HG02885 (cell line): ENCODE data around the gene PIEZO1.

Source experiments
- ATAC-seq: cut with Tn5 transposase; IDR thresholded peaks from one replicate; pipeline ENCODE4 v1.9.1; 2021; ENCODE audit warnings: mild to moderate bottlenecking; ENCODE audit not compliant: unreplicated experiment, poor library complexity

PIEZO1 gene

DNA sequence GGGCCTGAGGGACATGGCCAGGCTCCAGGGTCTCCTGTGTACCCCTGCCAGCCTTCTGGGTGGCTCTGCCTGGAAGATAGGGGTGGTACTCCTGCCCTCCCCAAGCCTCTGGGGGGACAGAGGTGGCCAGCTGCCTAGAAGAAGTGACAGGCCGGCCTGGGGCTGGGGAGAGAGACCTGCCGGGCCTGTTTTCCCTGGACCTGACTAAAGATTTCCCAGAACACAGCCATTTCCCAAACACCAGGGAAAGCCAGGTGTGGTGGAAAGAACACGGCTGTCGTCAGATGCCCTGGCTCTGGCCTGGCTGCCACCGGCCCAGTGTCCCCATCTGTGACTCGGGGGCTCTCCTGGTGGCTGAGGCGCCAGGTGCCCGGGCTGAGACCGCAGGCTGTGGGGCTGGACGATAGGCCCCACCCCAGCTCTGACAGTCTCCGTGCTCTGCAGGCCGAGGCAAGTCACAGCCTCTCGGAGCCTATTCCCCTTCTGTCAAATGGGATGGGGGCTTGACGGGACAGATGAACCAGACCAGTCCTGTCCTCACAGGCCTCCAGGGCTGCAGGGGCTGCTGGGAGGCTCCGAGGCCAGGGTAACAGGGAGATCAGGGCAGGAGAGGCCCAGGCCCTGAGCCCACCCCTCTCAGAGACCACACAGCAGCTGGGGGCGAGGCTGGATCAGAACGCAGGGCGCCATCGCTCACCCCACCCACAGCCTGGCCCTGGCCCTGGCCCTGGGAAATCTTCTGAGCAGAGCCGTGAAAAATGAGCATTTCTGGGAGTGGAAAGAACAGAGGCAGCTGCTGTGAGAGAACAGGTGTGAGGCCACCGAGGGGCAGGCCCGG is 45.7 kb downstream of the PIEZO1 start:
- no peak for ATAC-seq

GRCh38 chr16:88738151-88739084 is 46.6 kb downstream of the PIEZO1 start:
- ATAC-seq: no peak

GRCh38 chr16:88737298-88738150 is 47.5 kb downstream of the PIEZO1 start:
- ATAC-seq: no peak

- no peak for ATAC-seq
These were observed 48.5 kb downstream of the PIEZO1 start for GRCh38 chr16:88736496-88736895.

DNA sequence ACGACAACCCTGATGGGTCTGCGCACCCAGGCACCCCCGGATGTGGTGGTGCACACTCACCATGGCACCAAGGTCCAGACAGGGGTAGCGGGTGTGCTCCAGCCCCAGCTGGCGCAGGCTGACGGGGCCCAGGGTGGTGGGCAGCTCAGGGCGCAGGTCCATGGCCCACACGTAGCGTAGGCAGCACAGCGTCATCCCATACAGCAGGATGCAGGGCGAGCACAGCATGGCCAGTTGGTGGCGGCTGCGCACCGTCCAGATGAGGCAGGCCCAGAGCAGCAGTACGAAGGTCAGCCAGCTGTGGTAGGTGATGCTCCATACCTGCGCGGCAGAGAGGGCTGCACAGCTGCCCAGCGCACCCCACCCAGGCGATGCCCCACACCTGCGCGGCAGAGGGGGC is 48.9 kb downstream of the PIEZO1 start:
- no peak for ATAC-seq

DNA sequence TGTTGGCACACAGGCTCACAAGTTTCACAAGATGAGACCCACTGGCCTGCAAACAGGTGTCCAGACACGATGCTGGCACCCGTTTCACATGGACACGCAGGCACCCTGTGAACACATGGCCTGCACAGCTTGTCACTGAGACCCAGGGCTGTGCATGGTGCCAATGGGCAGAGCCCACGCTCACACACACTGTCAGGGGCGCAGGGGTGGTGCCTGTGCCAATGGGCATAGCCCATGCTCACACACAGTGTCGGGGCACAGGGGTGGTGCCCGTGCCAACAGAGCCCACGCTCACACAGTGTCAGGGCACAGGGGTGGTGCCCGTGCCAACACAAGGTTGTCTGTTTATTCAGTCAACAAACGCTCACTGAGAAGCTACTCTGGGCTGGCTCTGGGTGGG is 49.4 kb downstream of the PIEZO1 start:
- no peak for ATAC-seq

DNA sequence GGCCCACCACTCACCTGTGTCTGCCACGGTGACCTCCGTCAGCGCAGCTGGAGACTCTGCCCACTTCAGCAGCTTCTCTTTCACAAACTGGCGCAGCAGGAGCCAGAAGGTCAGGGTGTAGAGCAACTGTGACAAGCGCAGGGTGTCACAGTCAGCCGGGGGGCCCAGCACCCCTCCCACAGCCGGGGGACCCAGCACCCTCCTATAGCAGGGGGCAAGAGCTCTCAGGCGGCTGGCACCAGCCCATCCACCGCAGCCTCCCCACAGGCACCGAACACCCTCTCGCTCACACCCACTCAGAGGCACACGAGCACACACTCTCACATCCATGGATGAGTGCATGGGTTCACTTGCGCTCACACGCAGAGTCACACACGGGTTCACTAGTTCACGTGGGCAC is 49.9 kb downstream of the PIEZO1 start:
- ATAC-seq: no peak

DNA sequence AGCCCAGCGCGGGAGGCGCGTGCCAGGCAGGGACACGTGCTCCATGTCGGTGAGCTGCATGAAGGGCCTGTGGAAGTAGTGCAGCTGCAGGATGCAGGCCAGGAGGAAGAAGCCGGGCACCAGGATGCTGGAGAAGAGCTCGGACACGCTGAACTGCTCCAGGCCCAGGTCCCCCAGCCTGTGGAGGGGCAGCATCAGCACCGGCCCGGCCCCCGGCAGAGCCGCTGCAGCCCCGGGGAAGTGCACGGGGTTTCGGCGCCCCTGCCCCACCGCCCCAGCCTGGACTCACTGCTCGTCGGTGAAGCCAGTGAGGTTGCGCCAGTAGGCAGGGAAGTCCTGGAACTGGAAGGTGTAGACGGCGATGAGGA is 50.7 kb downstream of the PIEZO1 start:
- no peak for ATAC-seq

DNA sequence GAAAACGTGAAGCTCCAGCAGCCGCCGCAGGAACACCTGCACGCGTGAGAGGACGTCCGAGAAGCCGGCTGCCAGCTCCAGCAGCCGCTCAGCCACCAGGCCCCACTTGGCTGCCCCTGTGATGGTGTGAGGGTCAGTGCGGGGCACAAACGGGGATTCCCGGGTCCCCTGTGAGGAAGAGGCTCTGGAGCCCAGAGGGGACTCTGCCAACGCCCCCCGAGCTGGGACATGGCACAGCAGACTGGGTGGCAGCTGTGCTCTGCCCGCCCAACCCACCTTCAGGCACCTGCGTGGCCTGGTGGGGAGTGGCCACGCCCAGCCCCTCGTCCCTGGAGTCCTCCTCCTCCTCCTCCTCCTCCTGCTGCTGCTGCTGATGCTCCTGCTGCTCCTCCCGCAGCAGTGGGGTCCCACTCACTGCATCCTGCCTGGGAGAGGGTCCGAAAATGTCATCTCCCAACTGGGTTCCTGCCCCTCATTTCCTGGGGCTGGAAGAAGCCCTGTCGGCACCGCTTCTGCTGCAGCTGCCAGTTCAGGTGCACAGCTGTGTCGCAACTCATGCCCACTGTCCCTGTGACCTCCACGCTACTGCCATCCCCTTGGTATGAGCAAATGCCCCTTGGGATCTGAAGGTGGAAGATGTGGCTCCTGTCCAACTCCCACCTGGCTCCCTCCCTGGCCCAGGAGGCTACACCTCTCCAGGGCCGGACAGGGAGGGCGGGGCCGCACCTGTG is 51.2 kb downstream of the PIEZO1 start:
- no peak for ATAC-seq

- no peak for ATAC-seq
These were observed 52.1 kb downstream of the PIEZO1 start for GRCh38 chr16:88732961-88733294.

DNA sequence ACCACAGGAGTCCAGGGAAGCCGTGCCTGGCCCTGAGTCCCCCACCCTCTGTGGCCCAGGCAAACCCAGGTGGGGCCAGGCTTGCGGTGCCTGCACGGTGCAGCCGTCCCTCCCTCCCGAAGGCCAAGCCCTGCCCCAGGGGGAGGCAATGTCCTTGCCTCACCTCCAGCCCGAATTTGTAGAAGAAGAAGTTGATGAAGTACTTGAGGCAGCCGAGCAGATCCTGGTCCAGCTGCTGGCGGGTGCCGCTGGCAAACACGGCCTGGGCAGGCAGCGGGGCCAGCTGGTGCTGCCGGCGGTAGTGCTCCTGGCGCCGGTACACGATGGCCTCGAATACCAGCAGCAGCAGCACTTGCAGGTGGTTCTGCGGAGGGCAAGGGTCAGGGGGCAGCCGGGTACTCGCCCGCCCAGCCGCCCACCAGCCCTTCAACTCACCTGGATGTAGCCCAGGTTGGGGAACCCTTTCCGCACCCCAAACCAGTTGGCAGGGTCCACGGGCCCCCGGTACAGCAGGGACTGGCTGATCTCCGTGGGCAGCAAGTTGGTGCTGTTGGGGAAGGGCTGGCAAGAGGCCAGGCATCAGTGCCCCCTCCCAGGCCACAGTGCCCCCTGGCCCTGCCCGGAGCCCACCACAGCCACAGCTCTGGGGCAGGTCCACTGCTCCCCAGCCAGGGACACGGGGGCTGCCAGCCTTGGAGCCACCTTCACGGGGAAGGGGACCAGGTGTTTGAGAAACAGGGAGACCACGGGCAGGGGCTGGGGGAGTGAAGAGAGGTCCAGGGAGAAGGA is 52.7 kb downstream of the PIEZO1 start:
- no peak for ATAC-seq

DNA sequence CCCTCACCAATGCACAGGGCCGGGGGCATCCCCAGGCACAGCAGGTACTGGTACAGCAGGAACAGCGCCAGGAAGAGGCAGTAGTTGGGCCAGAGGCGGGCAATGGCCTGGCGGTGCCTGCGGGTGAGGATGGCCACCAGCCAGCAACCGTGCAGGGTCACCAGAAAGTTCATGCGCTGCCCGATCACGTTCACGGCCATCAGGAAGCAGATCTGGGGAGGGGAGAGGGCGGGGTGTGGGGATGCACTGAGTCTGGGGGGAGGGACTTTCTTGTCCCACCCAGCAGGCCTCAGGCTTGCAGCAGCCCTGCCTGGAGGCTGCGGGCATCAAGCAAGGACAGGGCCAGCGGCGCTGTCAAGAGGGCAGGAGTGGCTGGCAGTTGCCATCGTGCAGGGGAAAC is 53.3 kb downstream of the PIEZO1 start:
- ATAC-seq: no peak

DNA sequence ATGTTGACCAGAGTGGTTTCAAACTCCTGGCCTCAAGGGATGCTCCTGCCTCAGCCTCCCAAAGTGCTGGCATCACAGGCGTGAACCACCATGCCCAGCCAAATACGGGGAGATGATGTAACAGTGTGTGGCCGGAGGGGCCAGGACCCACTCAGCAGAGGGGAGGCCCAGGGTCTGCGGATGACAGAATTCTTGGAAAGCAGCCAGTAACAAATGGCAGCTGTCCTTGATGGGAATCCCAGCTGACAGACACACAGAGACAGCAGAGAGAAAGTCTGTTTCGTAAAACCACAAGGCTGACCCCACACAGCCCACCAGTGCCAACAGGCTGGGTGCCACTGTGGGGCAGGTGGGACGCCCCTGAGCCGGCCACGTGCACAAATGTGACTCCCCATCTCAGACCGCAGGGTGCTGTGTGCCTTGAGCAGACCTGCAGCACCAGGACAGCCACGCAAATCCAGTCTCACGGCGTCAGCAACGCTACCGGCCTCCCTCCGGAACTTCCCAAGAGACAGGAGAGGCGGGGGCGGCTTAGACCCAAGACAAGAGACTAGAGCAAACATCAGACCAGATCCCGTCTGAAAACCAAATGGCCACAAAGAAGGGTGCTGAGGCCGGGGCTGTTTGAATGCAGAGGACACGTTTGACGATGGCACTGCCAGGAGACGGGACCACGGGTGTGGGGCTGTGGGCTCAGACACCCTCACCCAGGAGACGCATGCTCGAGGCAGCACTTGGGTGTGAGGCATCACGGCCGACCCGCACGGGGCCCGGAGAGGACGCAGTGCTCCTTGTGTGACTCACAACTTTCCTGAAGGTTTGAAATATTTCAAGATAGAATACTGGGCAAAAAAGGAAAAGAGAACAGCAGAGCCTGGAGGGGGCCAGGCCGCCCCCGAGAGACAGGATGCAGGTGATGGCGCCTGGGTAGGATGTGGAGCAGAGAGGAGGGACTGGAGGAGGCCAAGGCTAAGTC is 54.1 kb downstream of the PIEZO1 start:
- ATAC-seq: no peak

DNA sequence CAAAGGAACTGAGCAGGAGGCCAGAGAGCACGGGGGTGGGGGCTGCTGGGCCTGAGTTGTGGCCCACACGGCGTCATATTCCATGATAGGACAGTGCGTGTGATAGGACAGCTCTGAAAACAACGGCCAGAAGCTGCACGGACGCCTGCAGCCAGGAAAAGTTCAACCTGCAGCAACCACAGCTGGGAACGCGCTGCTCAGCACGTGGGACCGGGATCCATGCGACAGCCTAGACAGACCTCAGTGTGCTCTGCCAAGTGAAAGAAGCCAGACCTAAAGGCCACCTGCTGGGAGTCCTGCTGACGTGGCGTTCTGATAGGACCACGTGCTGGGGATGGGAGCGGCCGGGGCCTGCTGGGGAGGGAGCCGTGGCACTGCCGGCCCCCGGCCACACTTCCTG is 57.1 kb downstream of the PIEZO1 start:
- ATAC-seq: no peak

DNA sequence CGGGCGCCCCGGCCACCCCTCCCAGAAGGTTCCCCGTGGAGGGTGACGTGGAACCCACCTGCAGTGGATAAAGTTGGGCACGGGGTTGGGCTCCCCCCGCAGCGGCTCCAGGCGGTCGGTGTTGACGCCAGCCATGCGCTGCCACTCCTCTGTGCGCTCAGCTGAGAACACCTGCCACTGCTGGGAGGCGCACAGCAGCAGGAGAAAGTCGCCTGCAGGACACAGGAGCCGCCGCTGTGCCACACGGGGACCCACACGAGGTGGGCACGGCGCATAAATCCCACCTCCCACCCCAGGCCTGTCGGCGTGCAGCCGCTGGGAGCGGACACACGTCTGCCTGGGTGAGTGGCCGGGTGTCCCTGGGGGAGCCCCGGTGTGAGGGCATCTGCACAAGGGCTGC is 58.0 kb downstream of the PIEZO1 start:
- no peak for ATAC-seq

DNA sequence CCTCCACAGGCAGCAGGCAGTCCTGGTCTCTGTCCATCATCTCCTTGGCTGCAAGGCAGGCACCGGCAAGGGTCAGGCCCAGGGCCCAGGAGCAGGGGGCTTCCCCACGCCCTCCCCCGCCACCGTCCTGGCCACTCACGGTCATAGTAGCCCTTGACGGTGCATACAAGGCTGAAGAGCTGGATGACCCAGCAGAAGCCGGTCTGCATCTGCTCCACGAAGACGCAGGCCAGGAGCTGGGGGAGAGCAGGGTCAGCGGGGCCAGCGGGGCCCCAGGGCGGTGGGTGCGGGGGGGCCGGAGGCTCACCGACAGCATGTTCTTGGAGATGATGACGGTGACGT is 58.6 kb downstream of the PIEZO1 start:
- no peak for ATAC-seq

DNA sequence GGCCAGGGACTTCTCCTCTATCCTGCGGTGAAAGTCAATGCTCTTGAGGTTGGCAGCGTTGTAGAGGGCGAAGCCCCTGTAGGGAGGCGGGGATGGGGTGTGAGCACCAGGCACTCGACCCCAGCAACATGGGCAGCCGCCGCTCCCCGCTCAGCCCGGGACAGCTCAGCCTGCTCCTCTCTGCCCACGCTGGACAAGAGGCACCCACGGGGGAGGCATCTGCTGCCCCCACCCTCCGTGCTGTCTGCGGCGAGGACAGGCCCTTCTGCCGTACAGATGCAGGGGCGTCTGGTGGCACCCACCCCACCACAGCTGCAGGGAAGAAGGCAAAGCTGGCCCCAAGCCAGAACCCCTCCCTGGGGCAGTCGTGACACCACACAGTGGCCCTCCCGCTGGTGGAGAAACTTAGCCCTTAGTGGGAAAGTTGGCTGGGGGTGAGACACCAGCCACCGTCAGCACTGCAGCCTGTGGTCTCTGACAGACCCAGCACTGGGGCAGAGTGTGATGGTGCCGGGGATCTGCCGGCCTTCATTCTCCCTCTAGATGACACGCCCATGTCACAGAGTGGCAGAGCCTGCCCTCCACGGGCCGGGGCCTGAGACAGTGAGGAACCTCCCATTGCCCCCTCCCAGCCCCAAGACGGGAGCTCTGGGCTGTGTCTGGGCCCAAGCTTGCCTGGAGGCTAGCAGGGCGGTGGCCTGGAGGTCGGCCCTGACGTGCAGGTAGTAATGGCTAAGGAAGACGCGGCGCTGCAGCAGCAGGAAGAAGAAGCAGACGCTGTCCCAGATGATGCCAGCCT is 59.2 kb downstream of the PIEZO1 start:
- no peak for ATAC-seq
